Common myeloid progenitor, CD34-positive (primary cell): ENCODE data around the gene RSPH4A.

ENCODE experiments used
- CTCF ChIA-PET: fragments of 350-600 bp; sonication (Branson Sonifier 250); formaldehyde crosslinking; loops from one replicate; lab custom pipeline; 2021; ENCODE audit warnings: antibody characterized with exemption; lab: Charles Lee
- POLR2A ChIA-PET: fragments of 350-600 bp; sonication (Branson Sonifier 250); formaldehyde crosslinking; loops from one replicate; lab custom pipeline; 2021; ENCODE audit warnings: antibody characterized with exemption; lab: Charles Lee
- DNase-seq, 3 donors: peaks; one replicate each; pipeline versions ENCODE4 v3.0.0 to v3.0.0-alpha.2; 2013
- H3K27ac ChIP-seq, 2 experiments: 1 replicate in 1 of 2; 2 replicates in 1 of 2; pipeline ENCODE4 v1.7.0; 2013; ENCODE audit warnings: inconsistent platforms in 2 of 2, low read length in 2 of 2, mild to moderate bottlenecking in 2 of 2, low read depth in 1 of 2, moderate library complexity in 1 of 2; ENCODE audit not compliant: severe bottlenecking in 2 of 2, insufficient read depth in 1 of 2, poor library complexity in 1 of 2
- H3K27me3 ChIP-seq, 5 experiments: replicated peaks in 2 of 5; 1 replicate in 3 of 5; 2 replicates in 2 of 5; pipeline versions ENCODE4 v1.6.1 to v1.7.0; 2013; ENCODE audit warnings: low read length in 4 of 5, mild to moderate bottlenecking in 2 of 5, moderate library complexity in 2 of 5, inconsistent platforms in 1 of 5; ENCODE audit not compliant: insufficient read depth in 5 of 5, control insufficient read depth in 4 of 5
- H3K36me3 ChIP-seq, 4 experiments: 1 replicate in 2 of 4; 2 replicates in 2 of 4; pipeline versions ENCODE4 v1.6.1 to v1.7.0; 2013; ENCODE audit warnings: low read length in 3 of 4, control low read depth in 1 of 4, mild to moderate bottlenecking in 1 of 4; ENCODE audit not compliant: control insufficient read depth in 4 of 4, insufficient read depth in 4 of 4
- H3K4me1 ChIP-seq, 4 experiments: 1 replicate in 3 of 4; 2 replicates in 1 of 4; pipeline versions ENCODE4 v1.6.1 to v1.7.1; 2013; ENCODE audit warnings: low read length in 3 of 4, mild to moderate bottlenecking in 3 of 4, control low read depth in 1 of 4, inconsistent platforms in 1 of 4, moderate library complexity in 1 of 4; ENCODE audit not compliant: control insufficient read depth in 4 of 4, insufficient read depth in 4 of 4; ENCODE audit errors: control extremely low read depth in 1 of 4
- H3K4me3 ChIP-seq, 7 experiments: 1 replicate in 4 of 7; 2 replicates in 3 of 7; pipeline versions ENCODE4 v1.5.1 to v1.7.0; 2013; ENCODE audit warnings: mild to moderate bottlenecking in 7 of 7, low read length in 6 of 7, moderate library complexity in 6 of 7, inconsistent platforms in 2 of 7, low read depth in 2 of 7, control low read depth in 1 of 7; ENCODE audit not compliant: insufficient read depth in 4 of 7, control insufficient read depth in 1 of 7; ENCODE audit errors: extremely low read depth in 1 of 7
- H3K9me3 ChIP-seq, 5 experiments: 1 replicate in 4 of 5; 2 replicates in 1 of 5; pipeline versions ENCODE4 v1.6.1 to v1.7.1; 2013; ENCODE audit warnings: low read length in 4 of 5, mild to moderate bottlenecking in 2 of 5, inconsistent platforms in 1 of 5, low read depth in 1 of 5, moderate library complexity in 1 of 5; ENCODE audit not compliant: control insufficient read depth in 4 of 5, insufficient read depth in 2 of 5; ENCODE audit errors: control extremely low read depth in 1 of 5
- WGBS: methylation state at CpG from one replicate; pipeline ENCODE4 v1.1.5; 2013; ENCODE audit not compliant: insufficient coverage; 5-methylcytosine and 5-hydroxymethylcytosine counted together

RSPH4A gene

GRCh38 chr6:116575227-116575626, 41.1 kb upstream of the RSPH4A start:
- no peak for DNase-seq
- Histone ChIP-seq H3K4me3 (no peak overlapping the region), H3K36me3 (peaks cover 4 to 19% (median 14%) of the 10 kb centered on the region in 4 experiments), H3K4me1 (peaks cover 12 to 23% (median 18%) of the 10 kb centered on the region in 4 experiments), H3K27ac (no peak overlapping the region), H3K9me3 (no peaks in the 10 kb centered on the region), H3K27me3 (no peaks in the 10 kb centered on the region)
- no CpG with 5 or more reads among the region's 2 CpGs for WGBS
- CTCF ChIA-PET, result no interaction called here
- POLR2A ChIA-PET, result no interaction called here

DNA sequence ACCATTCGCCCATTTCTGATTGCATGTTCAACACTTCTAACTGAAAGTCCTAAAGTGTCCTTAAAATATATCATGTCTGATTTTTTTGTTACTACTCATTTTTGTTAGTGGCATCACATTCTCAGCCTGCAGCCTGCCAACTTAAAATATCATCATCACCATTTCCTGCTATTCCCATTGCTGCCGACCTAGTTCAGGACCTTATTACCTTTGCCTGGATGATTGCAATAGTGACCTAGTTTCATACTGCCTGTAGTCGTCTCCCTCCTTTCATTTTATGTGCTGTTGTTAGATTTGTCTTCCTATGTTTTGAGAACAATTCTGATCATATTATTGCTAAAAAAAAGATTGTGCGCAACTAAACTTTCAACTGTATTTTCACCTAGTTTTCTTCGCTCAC, 38.8 kb upstream of the RSPH4A start:
- peaks cover 7 to 24% (median 17%) of the 10 kb centered on the region in 4 experiments for H3K36me3 ChIP-seq
- ChIA-PET POLR2A (no interaction called here), CTCF (interaction anchor here (1.1 to 1.8 kb wide), 4 partner anchors 12 to 310 kb away, joined by 3 to 5 read pairs (median 4); no protein-coding TSS in a partner anchor)
- DNase-seq, result no peak
- H3K4me1 ChIP-seq, result peaks cover 6 to 10% (median 8%) of the 10 kb centered on the region in 4 experiments
- no peak overlapping the region for H3K4me3 ChIP-seq
- no peak overlapping the region for H3K27ac ChIP-seq
- H3K27me3 ChIP-seq, result no peaks in the 10 kb centered on the region
- WGBS, result 100% methylated on average over 2 of the region's 5 CpGs
- no peaks in the 10 kb centered on the region for H3K9me3 ChIP-seq

DNA sequence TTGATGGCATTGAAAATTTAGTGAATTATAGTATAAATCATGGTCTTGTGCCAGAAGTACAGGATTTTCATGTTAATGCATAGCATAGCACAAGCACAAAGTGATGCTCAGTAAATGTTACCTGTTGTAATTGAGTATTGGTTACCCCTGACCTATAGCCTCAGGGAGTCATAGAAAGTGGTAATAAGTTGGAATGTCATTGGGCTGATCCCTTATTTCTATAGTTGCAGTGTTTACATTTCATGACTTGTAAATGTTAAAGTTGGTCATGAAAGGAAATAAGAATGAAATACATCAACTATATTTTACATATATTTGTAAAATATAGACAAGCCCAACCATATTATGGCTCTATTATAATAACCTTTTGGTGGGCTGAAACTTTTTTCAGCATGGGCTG, 37.9 kb upstream of the RSPH4A start:
- Histone ChIP-seq H3K4me1 (peaks cover 0 to 2% (median under 1%) of the 10 kb centered on the region in 4 experiments), H3K4me3 (no peak overlapping the region), H3K36me3 (peaks cover 12 to 24% (median 17%) of the 10 kb centered on the region in 4 experiments), H3K9me3 (no peaks in the 10 kb centered on the region), H3K27me3 (no peaks in the 10 kb centered on the region), H3K27ac (no peak overlapping the region)
- CTCF ChIA-PET, result interaction anchor here (1.1 to 1.5 kb wide), 3 partner anchors 13 to 18 kb away, joined by 3 to 5 read pairs (median 5); no protein-coding TSS in a partner anchor
- no peak for DNase-seq
- POLR2A ChIA-PET, result no interaction called here

- Histone ChIP-seq H3K9me3 (no peaks in the 10 kb centered on the region), H3K27me3 (no peaks in the 10 kb centered on the region), H3K4me3 (no peak overlapping the region), H3K4me1 (no peaks in the 10 kb centered on the region), H3K36me3 (peaks cover 13 to 28% (median 20%) of the 10 kb centered on the region in 4 experiments), H3K27ac (no peak overlapping the region)
- ChIA-PET CTCF (interaction anchor here (0.8 kb wide), 1 partner anchor 13 kb away, joined by 3 read pairs; no protein-coding TSS in a partner anchor), POLR2A (no interaction called here)
- WGBS, result no CpG with 5 or more reads among the region's 1 CpG
- no peak for DNase-seq
These were observed 37.1 kb upstream of the RSPH4A start for GRCh38 chr6:116579143-116579542.

DNA sequence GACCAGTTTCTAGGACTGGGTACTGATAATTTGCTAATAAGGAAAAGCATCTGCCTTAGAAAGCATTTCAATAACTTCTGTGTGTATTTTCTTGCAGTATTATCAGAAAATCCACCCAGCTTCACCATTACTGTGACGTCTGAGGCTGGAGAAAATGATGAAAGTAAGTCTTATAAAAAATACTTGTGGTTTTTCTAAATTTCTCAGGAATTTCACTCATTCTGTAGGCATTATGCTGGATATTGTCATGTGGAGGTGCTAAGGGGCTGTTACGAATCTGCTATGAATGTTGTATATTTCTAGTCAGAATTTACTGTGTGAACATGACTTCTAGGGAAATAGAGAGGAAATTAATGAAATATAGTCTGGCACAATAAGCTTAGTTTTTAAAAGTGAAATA, 36.1 kb upstream of the RSPH4A start:
- no peak for DNase-seq
- H3K27ac ChIP-seq, result no peak overlapping the region
- POLR2A ChIA-PET, result no interaction called here
- CTCF ChIA-PET, result no interaction called here
- WGBS, result 100% methylated on average over 1 of the region's 2 CpGs
- H3K27me3 ChIP-seq, result no peaks in the 10 kb centered on the region
- H3K4me1 ChIP-seq, result no peaks in the 10 kb centered on the region
- H3K9me3 ChIP-seq, result no peaks in the 10 kb centered on the region
- H3K36me3 ChIP-seq, result peaks cover 20 to 28% (median 24%) of the 10 kb centered on the region in 4 experiments
- no peak overlapping the region for H3K4me3 ChIP-seq

DNA sequence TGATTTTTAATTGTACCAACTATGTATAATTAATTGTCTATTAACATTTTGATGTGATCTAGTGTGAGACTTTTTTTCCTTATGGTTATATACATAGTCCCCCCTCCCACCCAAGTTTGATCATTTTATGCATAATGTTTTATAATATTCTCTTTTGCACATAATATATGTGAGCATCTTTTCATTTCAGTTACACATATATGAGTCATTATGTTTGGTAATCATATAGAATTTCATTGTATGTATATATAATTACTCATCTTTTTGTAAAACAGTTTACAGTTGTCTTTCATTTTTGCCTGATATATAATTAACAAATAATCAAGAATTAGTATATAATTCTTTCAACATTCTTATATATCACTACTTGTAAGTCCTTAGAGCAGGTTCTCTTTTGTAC, 30.0 kb upstream of the RSPH4A start:
- Histone ChIP-seq H3K4me1 (no peaks in the 10 kb centered on the region), H3K9me3 (peaks cover 0 to 6% (median 0%) of the 10 kb centered on the region in 5 experiments), H3K36me3 (peaks cover 12 to 57% (median 25%) of the 10 kb centered on the region in 4 experiments), H3K27ac (no peak overlapping the region), H3K4me3 (no peak overlapping the region), H3K27me3 (no peaks in the 10 kb centered on the region)
- POLR2A ChIA-PET, result no interaction called here
- CTCF ChIA-PET, result no interaction called here
- DNase-seq, result no peak

DNA sequence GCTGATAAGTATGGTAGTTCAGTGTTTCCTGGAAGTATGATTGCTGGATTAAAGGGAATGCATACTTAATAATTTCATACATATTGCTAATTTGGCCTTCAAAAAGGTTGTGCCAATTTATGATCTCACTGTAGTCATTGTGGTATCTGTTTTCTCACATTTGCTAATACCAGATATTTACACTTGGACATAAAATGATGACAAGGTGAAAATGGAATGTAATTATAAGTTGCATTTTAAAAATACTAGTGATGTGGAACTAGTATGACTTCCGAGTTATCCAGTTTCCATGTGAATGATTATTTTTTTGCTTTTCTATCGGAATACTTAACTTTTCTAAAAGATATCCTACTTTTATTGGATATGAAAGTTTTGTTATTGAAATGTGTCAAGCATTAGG, 29.5 kb upstream of the RSPH4A start:
- H3K4me1 ChIP-seq, result no peaks in the 10 kb centered on the region
- H3K27ac ChIP-seq, result no peak overlapping the region
- no CpG with 5 or more reads among the region's 2 CpGs for WGBS
- H3K4me3 ChIP-seq, result no peak overlapping the region
- no peaks in the 10 kb centered on the region for H3K27me3 ChIP-seq
- no peak for DNase-seq
- peaks cover 0 to 6% (median 0%) of the 10 kb centered on the region in 5 experiments for H3K9me3 ChIP-seq
- ChIA-PET POLR2A (no interaction called here), CTCF (no interaction called here)
- peaks cover 10 to 58% (median 28%) of the 10 kb centered on the region in 4 experiments for H3K36me3 ChIP-seq
